Measurements from ENCODE around the gene SLC19A3. TPM values are rescaled to one million over a fixed set of nuclear protein-coding genes. Genes with fewer than 3 reads are reported as not detected.
"Not testable (repeated sequence)": the region's sequence is repeated elsewhere in the genome, so short reads cannot be mapped to it uniquely, and the experiment has no call there.

SLC19A3 gene
- total RNA-seq: not detected
- polyA plus RNA-seq: not detected
- total RNA-seq: 0 to 0.49 (median 0) reads per million in 6 experiments

DNA sequence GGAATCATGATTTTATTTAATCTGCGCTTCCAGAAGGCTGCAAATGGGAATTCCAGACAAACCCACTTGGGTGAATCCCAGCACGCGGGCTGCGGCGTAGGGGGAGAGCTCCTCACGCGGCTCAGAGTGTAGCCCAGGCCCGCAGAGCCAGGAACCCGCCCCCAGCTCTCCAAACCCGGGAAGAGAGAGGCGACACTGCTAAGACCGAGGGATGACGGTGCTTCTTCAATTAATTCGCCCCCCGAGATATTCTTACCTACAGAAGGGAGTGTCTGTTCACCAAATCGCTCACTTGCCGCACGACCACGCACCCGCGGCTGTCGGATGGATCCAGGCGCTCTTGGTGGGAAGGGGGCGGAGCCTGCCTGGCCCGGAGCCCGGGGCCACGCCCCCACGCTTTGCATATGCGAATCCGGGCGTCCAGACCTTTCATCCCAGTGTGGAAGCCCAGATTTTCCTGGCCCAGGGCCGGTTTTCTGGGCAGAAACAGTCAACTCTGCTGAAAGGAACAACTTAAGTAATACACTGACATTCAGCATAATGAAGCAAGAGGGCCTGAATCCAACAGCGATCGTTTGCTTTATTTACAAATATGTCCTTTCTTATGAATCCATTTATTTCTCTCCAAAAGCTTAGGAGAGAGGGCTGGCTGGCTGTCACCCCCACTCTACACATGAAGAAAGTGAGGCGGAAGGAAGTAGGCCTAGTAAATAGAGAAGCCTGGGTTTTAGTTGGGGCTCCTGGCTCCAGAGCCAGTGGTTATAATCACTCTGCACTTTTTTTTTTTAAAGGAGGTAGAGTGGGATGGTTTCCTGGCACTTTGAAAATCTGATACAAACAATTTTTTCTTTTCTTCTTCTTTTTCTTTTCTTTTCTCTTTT, at the start of gene SLC19A3:
SLC19A3 (minus strand) TSS at position 342 of the 881 bp plus-strand sequence. CDS start 15,710 bp downstream, outside the sequence.
- Mint-ChIP-seq H3K27ac (no peak within 1 kb of the TSS), H3K27me3 (peaks cover 19 to 34% (median 22%) of the 10 kb centered on the region in 5 donors), H3K36me3 (no peaks in the 10 kb centered on the region), H3K9me3 (no peaks in the 10 kb centered on the region), H3K4me3 (peak within 1 kb of the TSS in 6 of 10 donors; percentile 12 to 54 (median 32)), H3K4me1 (peaks cover 0 to 8% (median 3%) of the 10 kb centered on the region in 4 donors)
- ATAC-seq (no peak), DNase-seq (no peak)
- POLR2A ChIA-PET: no interaction called here

- peak; percentile 63 to 74 for ATAC-seq
- Mint-ChIP-seq H3K4me1 (peaks cover 0 to 4% (median under 1%) of the 10 kb centered on the region in 4 donors), H3K27me3 (peaks cover 0 to 9% (median 2%) of the 10 kb centered on the region in 5 donors), H3K4me3 (no peak overlapping the region), H3K36me3 (no peaks in the 10 kb centered on the region), H3K27ac (peak overlapping the region in 1 of 10 donors; percentile 11), H3K9me3 (no peaks in the 10 kb centered on the region)
- DNase-seq: peak; percentile 27 to 75 (median 50)
- POLR2A ChIA-PET: no interaction called here
These were observed 48.6 kb upstream of the SLC19A3 start for GRCh38 chr2:227766373-227766883.

DNA sequence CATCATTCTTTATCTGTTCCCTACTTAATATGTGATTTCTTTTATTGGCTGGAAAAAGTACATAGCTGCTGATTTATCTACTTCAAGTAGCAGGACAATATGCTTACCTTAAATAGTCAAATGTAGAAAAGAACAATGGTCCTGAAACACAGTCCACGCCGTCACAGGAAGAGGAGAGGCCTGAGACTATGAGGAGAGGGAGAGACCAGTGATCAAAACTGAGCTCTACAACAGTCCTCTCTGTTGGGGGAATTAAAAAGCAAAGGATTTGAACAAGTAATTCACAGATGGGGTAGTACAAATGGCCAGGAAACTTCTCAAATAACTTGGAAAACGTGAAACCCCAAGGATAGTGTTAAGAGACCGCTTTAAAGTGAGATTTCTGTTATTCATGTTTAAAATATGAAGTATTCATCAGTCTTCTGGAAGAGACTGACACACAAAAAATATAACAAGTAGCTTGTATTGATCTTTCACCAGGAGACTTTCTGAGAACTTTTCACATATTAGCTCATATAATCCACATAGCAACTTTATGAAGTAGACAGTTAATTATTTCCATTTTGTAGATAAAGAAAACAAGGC, 48.1 kb upstream of the SLC19A3 start:
- Mint-ChIP-seq H3K4me1 (peaks cover 0 to 4% (median under 1%) of the 10 kb centered on the region in 4 donors), H3K27me3 (peaks cover 0 to 9% (median 2%) of the 10 kb centered on the region in 5 donors), H3K27ac (peak overlapping the region in 1 of 10 donors; percentile 11), H3K9me3 (no peaks in the 10 kb centered on the region), H3K4me3 (no peak overlapping the region), H3K36me3 (no peaks in the 10 kb centered on the region)
- DNase-seq (no peak), ATAC-seq (no peak)
- POLR2A ChIA-PET: no interaction called here

DNA sequence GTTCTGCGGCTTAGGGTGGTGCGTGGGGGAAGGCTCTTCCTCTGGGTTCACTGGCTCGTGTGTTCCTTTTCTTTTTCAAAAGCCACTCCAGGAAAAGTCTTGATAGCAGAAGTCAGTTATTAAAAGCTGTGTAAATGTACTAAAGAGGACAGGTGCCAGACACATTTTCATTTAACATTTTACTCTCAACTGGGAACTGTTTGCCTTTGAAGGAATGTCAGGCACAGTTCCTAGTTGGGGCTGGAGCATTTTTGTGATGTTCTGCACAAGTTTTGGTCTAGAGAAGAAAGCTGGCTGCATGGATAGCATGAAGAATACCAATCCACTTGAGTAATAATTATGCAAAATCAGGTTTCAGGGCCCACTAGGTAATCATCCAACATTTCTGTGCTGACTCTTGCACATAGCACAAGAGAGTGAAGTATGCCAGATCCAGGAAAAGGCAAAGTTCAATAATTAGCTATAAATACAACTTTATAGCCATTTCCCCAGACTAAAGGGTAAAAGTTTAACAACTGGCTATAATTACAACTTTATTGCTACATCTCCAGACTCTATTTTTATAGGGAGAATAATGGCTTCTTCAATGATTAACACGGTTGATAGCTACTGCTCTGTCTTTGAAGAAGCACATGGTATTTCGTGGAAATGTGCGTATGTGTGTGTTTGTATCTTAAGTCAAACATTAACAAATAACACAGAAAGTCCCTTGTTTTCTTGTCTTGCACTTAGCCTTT, 44.1 kb upstream of the SLC19A3 start:
- DNase-seq: no peak
- no peaks in the 10 kb centered on the region for H3K9me3 Mint-ChIP-seq
- POLR2A ChIA-PET: no interaction called here
- H3K27me3 Mint-ChIP-seq: peaks cover under 1 to 12% (median 3%) of the 10 kb centered on the region in 5 donors
- H3K4me1 Mint-ChIP-seq: peaks cover 0 to 6% (median under 1%) of the 10 kb centered on the region in 4 donors
- no peak for ATAC-seq
- H3K36me3 Mint-ChIP-seq: no peaks in the 10 kb centered on the region
- no peak overlapping the region for H3K4me3 Mint-ChIP-seq
- peak overlapping the region in 1 of 10 donors; percentile 37 for H3K27ac Mint-ChIP-seq

DNA sequence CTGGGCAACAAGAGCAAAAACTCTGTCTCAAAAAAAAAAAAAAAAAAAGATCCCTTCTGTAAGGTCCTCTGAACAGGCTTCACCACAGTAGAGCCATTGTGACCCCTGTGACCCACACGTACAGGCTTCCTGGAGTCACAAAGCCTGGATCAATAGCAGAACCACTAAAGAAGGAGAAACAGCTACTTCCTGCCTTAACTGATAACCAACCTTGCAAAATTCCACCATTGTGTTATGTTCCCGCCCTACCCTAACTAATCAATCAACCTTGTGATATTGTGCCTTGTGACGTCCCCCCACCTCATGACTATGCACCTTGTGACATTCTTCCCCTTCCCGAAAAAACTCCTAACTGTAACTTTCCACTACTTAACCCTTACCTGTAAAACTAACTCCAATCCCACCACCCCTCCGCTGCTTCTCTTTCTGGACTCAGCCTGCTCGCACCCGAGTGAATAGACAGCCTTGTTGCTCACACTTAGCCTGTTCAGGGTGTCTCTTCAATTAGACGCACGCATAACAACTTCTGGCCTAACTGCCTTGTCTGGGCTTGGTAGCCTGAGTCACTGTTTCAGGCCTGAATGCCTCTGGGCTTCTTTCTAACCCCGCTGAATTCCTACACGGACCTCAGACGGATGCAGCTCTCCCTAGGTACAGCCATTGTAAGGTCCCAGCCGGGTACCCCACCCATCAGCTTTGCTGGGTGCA, 41.7 kb upstream of the SLC19A3 start:
- Mint-ChIP-seq H3K36me3 (no peaks in the 10 kb centered on the region), H3K4me1 (peaks cover 0 to 2% (median 0%) of the 10 kb centered on the region in 4 donors), H3K27ac (no peak overlapping the region), H3K4me3 (no peak overlapping the region), H3K27me3 (peaks cover 0 to 9% (median 3%) of the 10 kb centered on the region in 5 donors), H3K9me3 (no peaks in the 10 kb centered on the region)
- ATAC-seq (no peak), DNase-seq (no peak)
- POLR2A ChIA-PET: no interaction called here

- H3K9me3 Mint-ChIP-seq, H3K27me3 Mint-ChIP-seq, ATAC-seq, POLR2A ChIA-PET, H3K36me3 Mint-ChIP-seq, DNase-seq, H3K4me3 Mint-ChIP-seq, H3K4me1 Mint-ChIP-seq: not testable (repeated sequence)
- peak overlapping the region in 1 of 10 donors; percentile 61 for H3K27ac Mint-ChIP-seq
These were observed 38.4 kb upstream of the SLC19A3 start for GRCh38 chr2:227756261-227756660.

DNA sequence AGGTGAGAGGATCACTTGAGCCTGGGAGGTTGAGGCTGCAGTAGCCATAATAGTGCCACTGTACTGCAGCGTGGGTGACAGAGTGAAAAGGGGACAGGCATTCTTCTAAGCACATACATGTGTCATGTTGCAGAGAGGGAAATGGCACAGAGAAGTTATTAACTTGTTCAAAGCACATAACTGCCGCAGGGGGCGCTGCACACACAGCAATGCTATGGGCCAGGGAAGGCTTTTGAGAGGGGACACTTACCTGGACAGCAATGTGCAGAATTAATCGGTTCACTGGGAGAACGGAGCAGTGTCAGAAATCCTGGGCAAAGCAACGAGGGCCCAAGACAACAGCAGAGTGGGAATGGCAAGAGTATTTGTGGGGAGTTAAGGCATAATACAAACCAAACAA, 30.3 kb upstream of the SLC19A3 start:
- Mint-ChIP-seq H3K4me3 (no peak overlapping the region), H3K4me1 (peaks cover 0 to 3% (median 0%) of the 10 kb centered on the region in 4 donors), H3K9me3 (no peaks in the 10 kb centered on the region), H3K27me3 (peaks cover 3 to 16% (median 11%) of the 10 kb centered on the region in 5 donors), H3K27ac (no peak overlapping the region), H3K36me3 (no peaks in the 10 kb centered on the region)
- POLR2A ChIA-PET: no interaction called here
- DNase-seq (no peak), ATAC-seq (no peak)

DNA sequence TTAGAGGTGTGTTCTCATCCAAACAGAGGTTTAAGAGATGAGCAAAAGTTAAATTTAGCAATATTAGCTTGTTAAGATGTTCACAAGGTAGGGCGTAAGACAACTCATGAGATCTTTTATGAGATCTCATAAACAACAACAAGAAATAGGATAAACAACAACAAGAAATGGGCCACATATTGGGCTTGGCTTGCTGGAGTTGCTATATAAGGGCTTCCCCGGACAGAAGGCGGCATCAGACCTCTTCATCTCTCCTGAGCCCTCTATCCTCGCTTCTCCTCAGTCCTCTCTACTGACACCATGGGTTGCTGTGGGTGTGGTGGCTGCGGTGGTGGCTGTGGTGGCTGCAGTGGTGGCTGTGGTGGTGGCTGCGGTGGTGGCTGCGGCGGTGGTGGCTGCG, 27.8 kb upstream of the SLC19A3 start, which contains the start of gene SCYGR8:
SCYGR8 (plus strand) TSS at position 301 of the 400 bp plus-strand sequence; CDS start at position 301, 0 bp downstream.
- POLR2A ChIA-PET: no interaction called here
- Mint-ChIP-seq H3K9me3 (no peaks in the 10 kb centered on the region), H3K27ac (peak within 1 kb of the TSS in 1 of 10 donors; percentile 21), H3K36me3 (no peaks in the 10 kb centered on the region), H3K27me3 (peaks cover 3 to 16% (median 11%) of the 10 kb centered on the region in 5 donors), H3K4me3 (no peak within 1 kb of the TSS), H3K4me1 (peaks cover 0 to 3% (median 0%) of the 10 kb centered on the region in 4 donors)
- ATAC-seq (no peak), DNase-seq (no peak)

- H3K4me3 Mint-ChIP-seq, H3K4me1 Mint-ChIP-seq, POLR2A ChIA-PET, DNase-seq, ATAC-seq, H3K36me3 Mint-ChIP-seq, H3K9me3 Mint-ChIP-seq: not testable (repeated sequence)
- peaks cover 5 to 35% (median 9%) of the 10 kb centered on the region in 5 donors for H3K27me3 Mint-ChIP-seq
- H3K27ac Mint-ChIP-seq: peak overlapping the region in 1 of 10 donors; percentile 9
These were observed 22.9 kb upstream of the SLC19A3 start for GRCh38 chr2:227740705-227741104.

- no peaks in the 10 kb centered on the region for H3K9me3 Mint-ChIP-seq
- no peak for ATAC-seq
- no peaks in the 10 kb centered on the region for H3K36me3 Mint-ChIP-seq
- H3K4me3 Mint-ChIP-seq: no peak overlapping the region
- no peak for DNase-seq
- POLR2A ChIA-PET: no interaction called here
- H3K27me3 Mint-ChIP-seq: peaks cover 5 to 35% (median 10%) of the 10 kb centered on the region in 5 donors
- H3K27ac Mint-ChIP-seq: no peak overlapping the region
- H3K4me1 Mint-ChIP-seq: peaks cover 0 to 1% (median 0%) of the 10 kb centered on the region in 4 donors
These were observed 21.5 kb upstream of the SLC19A3 start for GRCh38 chr2:227739351-227739750.

DNA sequence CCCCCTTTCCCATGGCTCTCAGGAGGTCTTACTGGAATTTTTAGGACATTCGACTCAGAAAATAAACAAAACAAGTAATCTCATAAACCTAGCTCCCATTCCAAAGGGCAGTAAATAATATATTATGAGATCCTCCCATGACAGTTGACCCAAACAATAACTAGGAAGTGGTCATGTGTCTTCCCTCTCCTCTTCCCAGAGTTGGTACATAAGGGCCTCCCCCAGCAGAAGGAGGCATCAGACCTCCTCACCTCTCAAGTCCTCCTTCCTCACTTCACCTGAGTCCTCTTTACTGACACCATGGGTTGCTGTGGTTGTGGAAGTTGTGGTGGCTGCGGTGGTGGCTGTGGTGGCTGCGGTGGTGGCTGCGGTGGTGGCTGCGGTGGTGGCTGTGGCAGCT, 10.2 kb upstream of the SLC19A3 start, which contains the start of gene SCYGR7:
SCYGR7 (plus strand) TSS at position 301 of the 400 bp plus-strand sequence; CDS start at position 301, 0 bp downstream.
- no peak within 1 kb of the TSS for H3K4me3 Mint-ChIP-seq
- peaks cover 10 to 22% (median 11%) of the 10 kb centered on the region in 5 donors for H3K27me3 Mint-ChIP-seq
- POLR2A ChIA-PET: no interaction called here
- no peaks in the 10 kb centered on the region for H3K36me3 Mint-ChIP-seq
- DNase-seq: no peak
- H3K9me3 Mint-ChIP-seq: peaks cover 0 to 2% (median 0%) of the 10 kb centered on the region in 9 donors
- no peak for ATAC-seq
- H3K27ac Mint-ChIP-seq: no peak within 1 kb of the TSS
- H3K4me1 Mint-ChIP-seq: no peaks in the 10 kb centered on the region

All from naive thymus-derived CD8-positive, alpha-beta T cell (primary cell).